Vagina (tissue), 2 donors: ENCODE measurements around the gene TPD52L2. TPM values are rescaled to one million over a fixed set of nuclear protein-coding genes. Genes with fewer than 3 reads are reported as not detected.
"Not testable (repeated sequence)": the region's sequence is repeated elsewhere in the genome, so short reads cannot be mapped to it uniquely, and the experiment has no call there.

ENCODE experiments used
- DNase-seq, 2 donors: peaks; one replicate each; pipeline ENCODE4 v3.0.0-alpha.2; 2017; ENCODE audit errors: extremely low spot score in 2 of 2
- H3K27ac ChIP-seq: fragments of 200-600 bp; sonication (generic); one replicate; pipeline ENCODE4 v1.5.1; 2019
- H3K27me3 ChIP-seq: fragments of 200-600 bp; sonication (generic); one replicate; pipeline ENCODE4 v1.5.1; 2019
- H3K36me3 ChIP-seq, 2 donors: fragments of 200-600 bp; sonication (generic); one replicate each; pipeline ENCODE4 v1.5.1; 2017 to 2019
- H3K4me1 ChIP-seq: fragments of 200-600 bp; sonication (generic); one replicate; pipeline ENCODE4 v1.5.1; 2019
- H3K4me3 ChIP-seq, 2 donors: fragments of 200-600 bp; sonication (generic); 1 replicate in 1 of 2; 2 replicates in 1 of 2; pipeline ENCODE4 v1.5.1; 2016 to 2019
- H3K9me3 ChIP-seq: fragments of 200-600 bp; sonication (generic); one replicate; pipeline ENCODE4 v1.5.1; 2019
- POLR2A ChIP-seq, 2 donors: fragments of 450-650 bp; IDR thresholded peaks; one replicate each; pipeline ENCODE4 v1.6.1; 2017; ENCODE audit warnings: antibody characterized with exemption in 2 of 2, mild to moderate bottlenecking in 2 of 2, moderate library complexity in 2 of 2
- POLR2AphosphoS5 ChIP-seq, 2 donors: sonication (generic); formaldehyde crosslinking; IDR thresholded peaks; one replicate each; pipeline ENCODE4 v1.9.0; 2017; ENCODE audit warnings: antibody characterized with exemption in 2 of 2, mild to moderate bottlenecking in 2 of 2, low read depth in 1 of 2; ENCODE audit not compliant: insufficient read depth in 1 of 2
- intact Hi-C: fragments of 100-400 bp; cut with DNase I; formaldehyde crosslinking; loops from one replicate; pipeline ENCODE4 v1.15.1; 2023
- total RNA-seq: library from RNA; depleted of rRNA; stranded (reverse); fragments of >200 nt; gene quantifications from one replicate; pipeline ENCODE4 v1.2.3, GENCODE V29; 2016
- TF ChIP-seq, protein P1 (sequence below), 3 experiments: fragments of 450-650 bp in 2 of 3; fragments of 200-600 bp in 1 of 3; sonication (generic) in 1 of 3; IDR thresholded peaks; one replicate each; pipeline ENCODE4 v1.5.1; 2017 to 2019; ENCODE audit warnings: antibody characterized with exemption in 3 of 3, mild to moderate bottlenecking in 2 of 3, moderate library complexity in 2 of 3

Gene TPD52L2
- total RNA-seq, 1 donor from 2014 or later = 90.1 TPM

GRCh38 chr20:63923651-63924050, 58.6 kb downstream of the TPD52L2 start:
- Histone ChIP-seq H3K27me3 (no peaks in the 10 kb centered on the region), H3K4me1 (no peaks in the 10 kb centered on the region), H3K9me3 (no peaks in the 10 kb centered on the region), H3K36me3 (peaks cover 0 to 15% of the 10 kb centered on the region in 2 donors), H3K4me3 (no peak overlapping the region), H3K27ac (no peak overlapping the region)
- intact Hi-C loops = no loop called here
- DNase-seq = no peak
- TF ChIP-seq POLR2A (IDR thresholded peaks at IDR 0.05) = no peak
- TF ChIP-seq, protein P1, sequence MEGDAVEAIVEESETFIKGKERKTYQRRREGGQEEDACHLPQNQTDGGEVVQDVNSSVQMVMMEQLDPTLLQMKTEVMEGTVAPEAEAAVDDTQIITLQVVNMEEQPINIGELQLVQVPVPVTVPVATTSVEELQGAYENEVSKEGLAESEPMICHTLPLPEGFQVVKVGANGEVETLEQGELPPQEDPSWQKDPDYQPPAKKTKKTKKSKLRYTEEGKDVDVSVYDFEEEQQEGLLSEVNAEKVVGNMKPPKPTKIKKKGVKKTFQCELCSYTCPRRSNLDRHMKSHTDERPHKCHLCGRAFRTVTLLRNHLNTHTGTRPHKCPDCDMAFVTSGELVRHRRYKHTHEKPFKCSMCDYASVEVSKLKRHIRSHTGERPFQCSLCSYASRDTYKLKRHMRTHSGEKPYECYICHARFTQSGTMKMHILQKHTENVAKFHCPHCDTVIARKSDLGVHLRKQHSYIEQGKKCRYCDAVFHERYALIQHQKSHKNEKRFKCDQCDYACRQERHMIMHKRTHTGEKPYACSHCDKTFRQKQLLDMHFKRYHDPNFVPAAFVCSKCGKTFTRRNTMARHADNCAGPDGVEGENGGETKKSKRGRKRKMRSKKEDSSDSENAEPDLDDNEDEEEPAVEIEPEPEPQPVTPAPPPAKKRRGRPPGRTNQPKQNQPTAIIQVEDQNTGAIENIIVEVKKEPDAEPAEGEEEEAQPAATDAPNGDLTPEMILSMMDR (IDR thresholded peaks at IDR 0.05) = no peak
- TF ChIP-seq POLR2AphosphoS5 (IDR thresholded peaks at IDR 0.05; ENCODE audit: insufficient read depth in 1 of 2, low read depth in 1 of 2) = no peak

GRCh38 chr20:63924241-63924640, 59.2 kb downstream of the TPD52L2 start:
- no peak for DNase-seq
- Histone ChIP-seq H3K4me3 (no peak overlapping the region), H3K36me3 (peaks cover 0 to 21% of the 10 kb centered on the region in 2 donors), H3K9me3 (no peaks in the 10 kb centered on the region), H3K4me1 (no peaks in the 10 kb centered on the region), H3K27ac (no peak overlapping the region), H3K27me3 (no peaks in the 10 kb centered on the region)
- intact Hi-C loops = no loop called here
- TF ChIP-seq, protein P1 (IDR thresholded peaks at IDR 0.05) = no peak
- TF ChIP-seq POLR2A (IDR thresholded peaks at IDR 0.05) = no peak
- no peak for TF ChIP-seq POLR2AphosphoS5 (IDR thresholded peaks at IDR 0.05; ENCODE audit: insufficient read depth in 1 of 2, low read depth in 1 of 2)

GRCh38 chr20:63926298-63926697, 61.2 kb downstream of the TPD52L2 start:
- no peaks in the 10 kb centered on the region for H3K27me3 ChIP-seq
- H3K9me3 ChIP-seq = no peaks in the 10 kb centered on the region
- H3K27ac ChIP-seq = no peak overlapping the region
- intact Hi-C loops = no loop called here
- H3K4me3 ChIP-seq = no peak overlapping the region
- no peaks in the 10 kb centered on the region for H3K4me1 ChIP-seq
- TF ChIP-seq POLR2AphosphoS5 (IDR thresholded peaks at IDR 0.05; ENCODE audit: insufficient read depth in 1 of 2, low read depth in 1 of 2) (no peak), POLR2A (IDR thresholded peaks at IDR 0.05) (no peak)
- TF ChIP-seq, protein P1 (IDR thresholded peaks at IDR 0.05) = no peak
- H3K36me3 ChIP-seq = peaks cover 0 to 36% of the 10 kb centered on the region in 2 donors
- no peak for DNase-seq

- TF ChIP-seq POLR2A (IDR thresholded peaks at IDR 0.05) (no peak), POLR2AphosphoS5 (IDR thresholded peaks at IDR 0.05; ENCODE audit: insufficient read depth in 1 of 2, low read depth in 1 of 2) (no peak)
- TF ChIP-seq, protein P1 (IDR thresholded peaks at IDR 0.05) = no peak
- H3K4me3 ChIP-seq = no peak overlapping the region
- H3K27me3 ChIP-seq = no peaks in the 10 kb centered on the region
- H3K27ac ChIP-seq = no peak overlapping the region
- no peaks in the 10 kb centered on the region for H3K4me1 ChIP-seq
- intact Hi-C loops = no loop called here
- DNase-seq = no peak
- H3K9me3 ChIP-seq = no peaks in the 10 kb centered on the region
- H3K36me3 ChIP-seq = peaks cover 0 to 49% of the 10 kb centered on the region in 2 donors
Measured at GRCh38 chr20:63929071-63929470, 64.0 kb downstream of the TPD52L2 start.

- DNase-seq, H3K4me1 ChIP-seq, H3K4me3 ChIP-seq, H3K27ac ChIP-seq, H3K27me3 ChIP-seq, intact Hi-C loops, H3K9me3 ChIP-seq: not testable (repeated sequence)
- peaks cover 0 to 52% of the 10 kb centered on the region in 2 donors for H3K36me3 ChIP-seq
Measured at GRCh38 chr20:63929473-63929883, 64.4 kb downstream of the TPD52L2 start.
